KG1 (cell line): ENCODE results near the gene CEP170B.
"Not testable (repeated sequence)": the region's sequence is repeated elsewhere in the genome, so short reads cannot be mapped to it uniquely, and the experiment has no call there.

Source experiments
- DNase-seq: peaks from one replicate; lab custom pipeline; 2025; lab: John Stamatoyannopoulos, UW

CEP170B gene

DNA sequence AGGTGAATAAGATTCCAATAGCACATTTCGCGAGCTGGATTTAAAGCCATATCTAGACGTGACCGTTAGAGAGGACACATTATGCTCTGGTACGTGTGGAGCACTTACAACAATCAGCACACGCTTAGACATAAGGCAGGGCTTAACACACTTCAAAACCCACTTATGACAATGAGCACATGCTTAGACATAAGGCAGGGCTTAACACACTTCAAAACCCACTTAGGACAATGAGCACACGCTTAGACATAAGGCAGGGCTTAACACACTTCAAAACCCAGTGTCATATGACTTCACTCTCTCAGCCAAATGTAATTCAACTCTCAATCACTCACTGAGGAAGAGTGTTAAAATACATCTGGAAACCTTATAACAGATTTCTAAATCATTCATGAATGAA lies 48.4 kb downstream of the CEP170B start:
- DNase-seq = no peak

DNA sequence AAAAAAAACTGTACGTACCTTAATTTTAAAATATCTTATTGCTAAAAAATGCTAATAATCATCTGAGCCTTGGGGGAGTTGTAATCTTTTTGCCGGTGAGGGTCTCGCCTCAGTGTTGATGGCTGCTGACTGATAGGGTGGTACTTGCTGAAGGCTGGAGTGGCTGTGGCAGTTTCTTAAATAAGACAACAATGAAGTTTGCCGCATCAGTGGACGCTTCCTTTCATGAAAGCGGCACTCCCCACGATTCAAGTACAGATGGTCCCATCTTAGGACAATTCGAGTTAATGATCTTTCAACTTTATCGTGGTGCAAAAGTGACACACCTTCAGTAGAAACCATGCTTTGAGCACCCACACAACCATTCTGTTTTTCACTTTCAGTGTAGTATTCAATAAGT lies 52.0 kb downstream of the CEP170B start:
- no peak for DNase-seq

GRCh38 chr14:104917993-104918392 lies 52.9 kb downstream of the CEP170B start:
- DNase-seq = no peak

DNA sequence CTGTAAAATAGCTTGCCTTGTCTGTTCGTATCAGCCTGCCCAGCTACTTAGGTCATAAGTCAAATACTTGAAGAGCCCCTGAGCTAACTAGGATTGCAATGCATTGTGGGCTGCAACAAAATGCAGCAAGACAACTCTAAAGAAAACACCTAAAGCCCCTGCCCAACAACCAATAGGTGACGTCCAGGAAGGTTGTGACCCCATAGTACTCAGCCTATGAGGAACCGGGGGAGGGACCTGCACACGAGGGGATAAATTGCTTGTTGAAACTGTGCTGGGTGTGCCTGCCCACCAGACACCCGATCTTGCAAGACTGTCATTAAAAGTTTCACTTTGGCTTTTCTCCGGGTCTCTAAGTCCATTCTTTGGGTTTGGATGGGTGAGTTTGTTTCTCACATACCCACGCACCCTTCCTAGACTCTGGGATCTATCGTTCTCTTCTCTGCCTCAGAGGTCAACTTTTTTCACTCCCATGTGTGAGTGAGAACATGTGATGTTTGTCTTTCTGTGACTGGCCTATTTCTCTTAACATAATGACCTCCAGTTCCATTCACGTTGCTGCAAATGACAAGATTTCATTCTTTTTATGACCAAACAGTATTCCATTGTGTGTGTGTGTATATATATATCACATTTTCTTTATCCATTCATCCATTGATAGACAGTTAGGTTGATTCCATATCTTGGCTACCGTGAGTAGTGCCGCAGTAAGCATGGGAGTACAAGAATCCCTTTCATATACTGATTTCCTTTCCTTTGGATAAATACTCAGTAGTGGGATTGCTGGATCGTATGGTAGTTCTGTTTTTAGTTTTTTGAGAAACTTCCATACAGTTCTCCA lies 54.3 kb downstream of the CEP170B start:
- not testable (repeated sequence) for DNase-seq

DNA sequence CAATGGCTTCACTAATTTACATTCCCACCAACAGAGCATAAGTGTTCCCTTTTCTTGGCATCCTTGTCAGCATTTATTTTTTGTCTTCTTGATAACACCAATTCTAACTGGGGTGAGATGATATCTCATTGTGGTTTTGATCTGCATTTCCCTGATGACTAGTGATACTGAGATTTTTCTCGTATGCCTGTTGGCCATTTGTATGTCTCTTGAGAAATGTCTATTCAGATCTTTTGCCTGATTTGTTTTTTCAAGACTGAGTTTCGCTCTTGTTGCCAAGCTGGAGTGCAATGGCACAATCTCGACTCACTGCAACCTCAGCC lies 54.9 kb downstream of the CEP170B start:
- no peak for DNase-seq

DNA sequence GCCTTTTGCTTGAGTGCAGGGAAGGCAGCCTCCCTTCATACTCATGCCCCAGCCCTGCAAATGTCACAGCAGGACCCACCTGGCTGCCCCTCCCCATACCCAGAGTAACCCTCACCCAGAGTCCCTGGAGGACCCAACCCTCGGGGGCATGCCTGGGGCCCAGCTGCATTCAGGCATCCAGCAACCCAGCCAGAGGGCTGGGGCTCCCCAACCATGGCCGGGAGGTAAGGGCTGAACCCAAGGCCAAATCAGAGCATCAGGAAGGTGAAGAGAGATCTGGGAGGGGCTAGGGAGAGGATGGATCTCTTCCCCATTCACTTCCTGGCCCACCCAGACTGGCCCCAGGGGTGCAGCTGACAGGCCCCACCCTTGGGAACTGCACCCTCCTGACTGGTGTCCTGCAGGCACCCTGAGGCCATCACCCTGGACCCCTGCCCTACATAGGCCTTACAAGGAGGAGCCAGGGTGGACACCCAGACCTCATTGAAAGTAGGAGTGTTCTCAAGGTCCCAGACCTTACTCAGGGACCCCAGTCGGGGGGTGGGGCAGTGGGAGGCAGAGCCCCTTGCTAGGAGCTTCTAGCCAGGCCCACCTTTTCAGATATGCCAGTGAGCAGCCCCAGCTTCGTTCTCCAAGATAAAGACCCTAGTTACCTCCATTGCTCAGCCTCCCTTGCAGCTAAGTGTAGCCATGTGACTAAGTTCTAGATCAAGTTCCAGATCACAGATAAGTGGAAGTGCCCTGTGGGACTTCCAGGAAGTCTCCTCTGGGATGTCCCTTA lies 58.8 kb downstream of the CEP170B start:
- no peak for DNase-seq

DNA sequence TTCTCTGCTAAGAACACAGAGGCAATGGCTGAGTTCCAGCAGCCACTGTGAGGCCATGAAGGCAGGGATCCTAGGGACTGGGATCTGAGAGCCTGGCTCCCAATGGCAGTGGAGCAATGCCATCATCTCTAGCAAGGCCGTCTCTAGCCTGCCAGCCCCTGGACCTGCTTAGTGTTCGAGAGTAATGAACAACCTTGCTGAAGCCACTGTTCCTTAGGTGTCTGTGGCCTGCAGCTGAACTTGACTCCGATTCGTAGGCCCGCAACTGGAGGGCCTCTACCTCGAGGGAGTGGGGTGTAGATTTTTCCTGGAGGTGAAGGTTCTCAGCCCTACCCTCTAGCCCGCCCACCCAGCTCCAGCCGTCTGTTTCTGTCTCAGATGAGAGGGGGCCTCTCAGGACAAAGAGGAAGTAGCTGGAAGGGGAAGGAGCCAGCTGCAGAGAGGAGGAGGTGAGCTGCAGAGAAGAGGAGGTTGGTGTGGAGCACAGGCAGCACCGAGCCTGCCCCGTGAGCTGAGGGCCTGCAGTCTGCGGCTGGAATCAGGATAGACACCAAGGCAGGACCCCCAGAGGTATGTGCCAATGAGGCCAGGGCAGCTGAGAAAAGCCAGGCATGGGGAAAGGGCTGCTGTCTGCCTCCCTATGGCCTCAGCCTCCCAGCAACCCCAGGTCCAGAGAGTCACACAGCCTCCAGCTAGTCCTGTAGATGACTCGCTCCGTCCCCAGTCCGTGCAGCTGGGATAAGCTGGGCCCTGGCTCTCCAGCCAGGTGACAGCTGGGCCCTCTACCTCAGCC lies 59.5 kb downstream of the CEP170B start, which contains the start of gene PLD4:
Gene PLD4 (plus strand): TSS at position 459 of the 793 bp plus-strand sequence. CDS start 2,262 bp downstream, outside the sequence.
- DNase-seq = peak; percentile 38

DNA sequence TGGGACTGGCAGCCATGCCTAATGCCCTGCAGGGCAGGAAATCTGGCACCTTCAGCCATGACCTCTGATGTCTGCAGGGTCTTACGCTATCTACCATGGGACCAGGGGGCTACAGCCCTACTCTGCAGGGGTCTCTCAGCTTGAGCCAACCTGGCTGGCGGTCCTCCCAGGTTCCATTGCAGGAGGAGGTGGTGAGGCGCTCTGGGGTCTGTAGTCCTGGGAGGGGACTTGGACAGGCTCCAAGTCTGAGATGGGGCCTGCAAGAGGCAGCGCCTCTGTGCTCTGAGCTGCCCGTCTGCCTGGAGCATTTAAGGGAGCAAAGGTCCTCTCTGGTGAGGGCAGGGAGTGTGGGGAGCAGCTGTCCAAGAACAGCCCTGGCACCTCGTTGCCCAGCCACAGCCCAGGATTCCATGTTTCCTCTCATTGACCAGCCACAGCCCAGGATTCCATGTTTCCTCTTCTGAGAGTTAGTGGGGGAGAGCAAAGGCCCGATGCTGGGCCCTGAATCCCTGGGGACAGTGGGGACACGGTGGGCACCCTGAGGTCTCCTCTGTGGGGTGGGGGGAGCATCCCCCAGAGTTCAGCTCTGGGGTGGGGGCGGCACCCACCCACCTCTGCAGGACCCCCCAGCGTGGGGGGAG lies 60.3 kb downstream of the CEP170B start:
- no peak for DNase-seq

DNA sequence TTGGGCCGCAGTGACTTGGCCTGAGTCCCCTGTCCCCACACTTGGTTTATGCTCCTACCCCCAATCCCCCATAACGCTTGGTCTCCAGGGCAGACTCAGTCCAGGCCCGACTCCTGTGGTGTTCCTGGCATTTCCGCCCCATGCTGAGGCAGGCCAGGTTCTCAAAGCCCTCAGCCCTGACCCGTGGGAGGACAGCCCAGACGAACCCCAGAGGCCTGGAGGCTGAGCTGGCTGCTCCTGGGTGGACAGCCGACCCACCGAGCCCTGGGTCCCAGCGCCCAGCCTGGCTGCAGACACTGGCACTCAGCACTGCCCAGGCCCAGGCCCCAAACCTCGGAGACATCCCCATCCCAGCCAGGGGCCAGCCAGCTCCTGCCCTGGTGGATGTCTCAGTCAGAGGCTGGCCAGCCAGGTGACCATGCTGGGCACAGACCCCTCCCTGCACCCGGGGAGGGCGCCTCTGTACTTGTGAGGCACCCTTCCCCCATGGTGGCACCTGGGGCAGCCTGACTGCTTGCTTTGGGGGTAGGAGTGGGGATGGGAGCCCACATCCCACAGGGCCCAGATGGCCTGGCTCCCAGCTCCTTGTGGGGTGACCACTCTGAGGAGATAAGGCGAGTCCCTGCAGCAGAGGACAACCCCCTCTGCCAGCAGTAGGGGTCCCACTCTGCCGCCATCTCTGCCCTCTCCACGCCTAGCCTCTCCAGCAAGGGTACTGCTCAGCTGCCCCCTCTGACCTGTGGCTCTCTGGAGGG lies 61.0 kb downstream of the CEP170B start:
- no peak for DNase-seq

DNA sequence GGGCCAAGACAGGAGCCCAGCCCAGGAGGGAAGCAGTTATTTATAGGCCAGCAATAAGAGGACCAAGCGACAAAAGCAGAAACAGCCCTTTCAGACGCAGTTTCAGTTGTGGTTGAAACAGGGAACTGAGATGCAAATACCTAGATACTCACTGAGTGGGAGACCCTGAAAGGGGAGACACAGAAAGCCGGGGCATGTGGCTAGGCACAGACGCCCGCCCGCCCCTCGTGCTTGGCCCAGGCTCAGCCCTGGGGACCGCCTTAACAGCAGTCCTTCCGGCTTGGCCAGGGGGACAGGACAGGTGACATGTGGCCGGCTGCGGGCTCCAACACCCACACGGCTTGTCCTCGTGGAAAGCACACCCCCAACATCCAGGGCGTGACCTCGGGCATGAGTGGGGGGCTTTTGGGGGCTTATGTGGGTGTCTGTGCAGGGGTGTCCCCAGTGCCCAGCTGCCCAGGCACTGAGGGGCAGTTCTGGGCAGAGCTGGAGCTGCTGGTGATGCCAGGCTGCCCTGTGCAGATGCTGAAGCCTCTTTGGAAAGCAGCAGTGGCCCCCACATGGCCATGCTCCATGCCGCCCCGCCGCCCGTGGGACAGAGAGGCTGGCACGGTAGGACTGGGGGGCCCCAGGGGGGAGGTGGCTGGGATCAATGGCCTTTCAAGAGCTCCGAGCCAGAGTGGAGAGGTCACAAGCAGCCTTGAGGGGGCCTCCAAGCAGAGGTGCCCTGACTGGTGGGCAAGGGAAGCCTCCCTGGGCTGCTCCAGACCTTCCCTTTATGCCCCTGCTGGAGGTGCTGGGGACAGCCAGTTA lies 61.8 kb downstream of the CEP170B start:
- DNase-seq = no peak

DNA sequence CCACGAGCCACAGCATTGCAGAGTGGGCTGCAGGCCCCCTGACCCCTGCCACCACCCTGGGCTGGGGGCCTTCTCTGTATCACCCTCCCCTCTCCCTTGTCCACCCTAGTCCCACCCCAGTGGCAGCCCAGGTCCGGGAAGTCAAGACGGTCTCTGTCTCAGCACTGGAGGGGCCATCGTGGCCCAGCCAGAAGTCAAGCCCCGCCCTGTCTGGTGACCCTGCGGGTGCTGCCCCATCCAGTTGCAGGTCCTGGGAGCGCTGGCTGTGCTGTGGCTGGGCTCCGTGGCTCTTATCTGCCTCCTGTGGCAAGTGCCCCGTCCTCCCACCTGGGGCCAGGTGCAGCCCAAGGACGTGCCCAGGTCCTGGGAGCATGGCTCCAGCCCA lies 62.4 kb downstream of the CEP170B start:
- DNase-seq = no peak

- DNase-seq = no peak
Measured at GRCh38 chr14:104927901-104928300, 62.8 kb downstream of the CEP170B start.

DNA sequence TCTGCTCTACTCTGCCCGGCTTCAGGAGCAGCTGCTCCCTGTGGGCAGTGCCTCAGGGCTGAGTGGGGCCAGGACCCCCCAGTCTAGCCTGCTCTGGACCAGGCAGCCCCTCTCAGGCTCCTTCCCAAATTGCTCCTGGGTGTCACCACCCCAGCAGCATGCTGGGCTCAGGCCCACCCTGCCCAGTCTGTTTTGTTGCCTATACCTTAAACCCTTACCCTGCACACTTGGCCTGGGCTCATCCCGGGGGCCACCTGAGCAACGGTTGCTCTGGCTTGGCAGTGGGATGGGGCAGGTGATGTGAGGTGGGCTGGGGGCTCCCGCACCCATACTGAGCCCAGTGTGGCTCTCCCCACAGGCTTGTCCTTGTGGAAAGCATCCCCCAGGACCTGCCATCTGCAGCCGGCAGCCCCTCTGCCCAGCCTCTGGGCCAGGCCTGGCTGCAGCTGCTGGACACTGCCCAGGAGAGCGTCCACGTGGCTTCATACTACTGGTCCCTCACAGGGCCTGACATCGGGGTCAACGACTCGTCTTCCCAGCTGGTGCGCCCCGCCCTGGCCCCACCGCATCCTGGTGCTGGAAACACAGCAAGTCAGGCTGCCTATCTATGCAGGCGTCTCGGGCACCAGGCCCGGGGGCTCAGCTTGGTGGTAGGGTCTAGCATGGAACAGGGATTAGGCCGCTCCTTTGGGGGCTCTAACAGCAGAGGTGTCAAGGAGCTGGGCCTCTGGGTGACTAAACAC lies 63.5 kb downstream of the CEP170B start:
- no peak for DNase-seq

GRCh38 chr14:104929268-104930230 lies 64.5 kb downstream of the CEP170B start:
- DNase-seq = no peak

GRCh38 chr14:104930526-104931303 lies 65.6 kb downstream of the CEP170B start:
- DNase-seq = no peak

DNA sequence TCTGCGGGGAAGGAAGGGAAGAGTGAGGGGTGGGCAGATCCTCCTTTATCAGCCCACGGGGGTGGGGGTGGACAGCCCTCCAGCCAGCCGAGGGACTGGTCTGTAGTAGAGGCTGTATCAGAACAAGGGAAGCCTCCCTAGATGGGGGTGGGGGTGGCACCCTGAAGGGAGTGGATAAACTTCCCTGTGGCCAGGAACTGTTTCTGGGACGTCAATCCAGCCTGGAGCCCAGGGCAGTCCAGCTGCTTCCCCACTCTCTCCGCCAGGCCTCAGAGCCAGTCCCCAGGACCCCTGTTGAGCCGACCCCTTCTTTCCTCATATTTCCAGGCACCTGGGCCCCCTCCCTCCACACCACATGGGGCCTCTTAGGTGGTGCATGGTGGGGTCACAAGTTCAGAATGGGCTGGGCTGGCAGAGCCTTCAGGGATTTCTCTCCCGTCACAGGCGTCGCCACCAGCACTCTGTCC lies 66.3 kb downstream of the CEP170B start:
- no peak for DNase-seq
